NCI-H2029 (cell line): ENCODE measurements around the gene COLGALT1.
"Not testable (repeated sequence)": the region's sequence is repeated elsewhere in the genome, so short reads cannot be mapped to it uniquely, and the experiment has no call there.

ENCODE experiments used
- DNase-seq: peaks from one replicate; lab custom pipeline; 2025; lab: John Stamatoyannopoulos, UW

COLGALT1 gene

GRCh38 chr19:17532557-17532956, 22.9 kb upstream of the COLGALT1 start:
- DNase-seq, result no peak

- DNase-seq, result no peak
These were observed 20.7 kb upstream of the COLGALT1 start for GRCh38 chr19:17534767-17535166.

GRCh38 chr19:17536955-17537354, 18.5 kb upstream of the COLGALT1 start:
- no peak for DNase-seq

DNA sequence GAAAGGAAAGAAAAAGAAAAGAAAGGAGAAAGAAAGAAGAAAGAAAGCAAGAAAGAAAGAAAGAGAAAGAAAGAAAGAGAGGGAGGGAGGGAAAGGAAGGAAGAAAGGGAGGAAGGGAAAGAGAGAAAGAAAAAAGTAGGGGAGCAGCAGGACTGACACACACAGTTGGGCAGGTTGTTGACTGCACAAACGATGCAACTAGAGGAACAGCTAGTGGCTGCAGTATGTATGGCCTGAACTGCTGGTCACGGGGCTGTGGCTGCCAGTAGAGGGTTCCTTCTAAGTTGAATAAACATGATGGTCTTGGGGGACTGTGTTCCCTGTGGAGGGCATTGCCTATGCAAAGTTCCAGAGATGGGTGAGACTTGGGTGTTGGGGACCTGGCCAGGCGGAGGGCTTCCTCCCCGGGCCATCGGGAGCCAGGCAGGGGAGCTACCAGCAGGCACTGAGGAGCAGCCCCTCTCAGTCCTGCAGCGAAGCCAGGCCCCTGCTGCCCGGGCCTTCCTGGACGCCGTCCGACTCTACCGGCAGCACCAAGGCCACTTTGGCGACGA, 16.7 kb upstream of the COLGALT1 start:
- DNase-seq, result no peak

GRCh38 chr19:17539238-17540117, 16.0 kb upstream of the COLGALT1 start:
- DNase-seq, result peak; percentile 99

DNA sequence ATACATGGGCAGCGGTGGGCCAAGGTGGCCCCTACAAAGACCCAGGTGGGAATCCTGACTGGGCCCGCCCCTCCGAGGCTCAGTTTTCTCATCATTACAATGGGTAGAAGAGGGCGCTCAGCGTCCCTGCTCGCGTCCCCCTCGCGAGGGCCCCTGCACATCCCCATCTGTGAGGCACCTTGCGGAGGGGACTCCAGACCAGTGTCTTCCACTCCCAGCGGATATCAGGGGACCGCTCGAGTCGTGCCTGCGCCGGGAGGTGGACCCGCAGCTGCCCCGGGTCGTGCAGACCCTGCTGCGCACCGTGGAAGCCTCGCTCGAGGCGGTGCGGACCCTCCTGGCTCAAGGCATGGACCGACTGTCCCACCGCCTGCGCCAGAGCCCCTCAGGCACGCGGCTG, 15.3 kb upstream of the COLGALT1 start:
- no peak for DNase-seq

- DNase-seq, result no peak
These were observed 14.2 kb upstream of the COLGALT1 start for GRCh38 chr19:17541184-17541759.

DNA sequence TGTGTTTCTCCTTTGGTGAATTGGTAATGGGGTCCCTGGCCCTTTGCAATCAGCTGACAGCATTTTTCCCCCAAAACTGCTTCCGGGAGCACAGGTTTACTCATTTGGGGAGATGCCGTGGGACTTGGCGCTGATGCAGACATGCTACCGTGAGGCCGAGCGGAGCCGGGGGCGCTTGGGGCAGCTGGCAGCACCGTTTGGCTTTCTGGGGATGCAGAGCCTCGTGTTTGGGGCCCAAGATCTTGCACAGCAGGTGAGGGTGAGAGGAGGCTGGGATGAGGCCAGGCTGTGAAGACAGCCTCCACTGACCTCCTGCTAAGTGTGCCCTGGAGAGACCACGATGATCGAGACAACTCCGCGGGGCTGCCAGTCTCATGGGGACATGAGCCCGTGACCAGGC, 13.4 kb upstream of the COLGALT1 start:
- no peak for DNase-seq

- DNase-seq, result no peak
These were observed 12.5 kb upstream of the COLGALT1 start for GRCh38 chr19:17542793-17543582.

- no peak for DNase-seq
These were observed 11.5 kb upstream of the COLGALT1 start for GRCh38 chr19:17543986-17544385.

GRCh38 chr19:17544418-17544817, 11.0 kb upstream of the COLGALT1 start:
- DNase-seq, result no peak

GRCh38 chr19:17548145-17548544, 7.3 kb upstream of the COLGALT1 start:
- no peak for DNase-seq

- no peak for DNase-seq
These were observed 6.2 kb upstream of the COLGALT1 start for GRCh38 chr19:17549085-17549740.

GRCh38 chr19:17550076-17550667, 5.3 kb upstream of the COLGALT1 start:
- no peak for DNase-seq

- DNase-seq, result not testable (repeated sequence)
These were observed 2.7 kb upstream of the COLGALT1 start for GRCh38 chr19:17552735-17553134.

DNA sequence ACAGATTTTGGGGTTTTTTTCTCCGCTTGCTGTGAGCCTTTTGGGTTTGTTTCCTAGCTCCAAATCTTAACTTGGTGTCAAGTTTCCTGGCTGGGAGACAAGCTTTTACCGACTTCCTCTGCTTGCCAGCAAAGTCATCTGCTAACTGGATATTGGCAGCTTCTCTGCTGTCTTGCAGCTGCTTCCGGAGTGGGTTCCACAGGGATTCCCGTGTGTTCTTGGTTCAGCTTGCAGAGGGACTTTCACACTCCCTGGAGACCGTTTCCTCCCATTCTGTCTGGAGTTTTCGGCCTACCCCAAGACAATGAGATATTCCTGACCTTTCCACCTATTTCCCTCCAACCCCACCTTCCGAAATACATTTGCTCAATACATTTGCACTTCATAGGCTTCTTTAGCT, 2.2 kb upstream of the COLGALT1 start:
- peak; percentile 78 for DNase-seq

GRCh38 chr19:17554968-17555479, 425 bp upstream of the COLGALT1 start:
- no peak for DNase-seq

GRCh38 chr19:17555929-17556813, 722 bp downstream of the COLGALT1 start:
- no peak for DNase-seq

- DNase-seq, result no peak
These were observed 1.5 kb downstream of the COLGALT1 start for GRCh38 chr19:17556995-17557394.

DNA sequence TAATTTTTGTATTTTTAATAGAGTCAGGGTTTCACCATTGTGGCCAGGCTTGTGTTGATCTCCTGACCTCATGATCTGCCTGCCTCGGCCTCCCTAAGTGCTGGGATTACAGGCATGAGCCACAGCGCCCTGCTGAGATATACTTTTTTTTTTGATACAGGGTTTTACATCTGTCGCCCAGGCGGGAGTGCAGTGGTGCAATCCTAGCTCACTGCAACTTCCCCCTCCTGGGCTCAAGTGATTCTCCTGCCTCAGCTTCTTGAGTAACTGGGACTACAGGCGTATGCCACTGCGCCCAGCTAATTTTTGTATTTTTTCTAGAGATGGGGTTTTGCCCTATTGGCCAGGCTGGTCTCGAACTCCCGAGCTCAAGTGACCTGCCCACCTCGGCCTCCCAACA, 2.0 kb downstream of the COLGALT1 start:
- DNase-seq, result no peak
